ENCODE data around the gene PPP1R16B.
A peak's percentile ranks its signal among the peaks of the same experiment; 100 is the strongest.

PPP1R16B gene

DNA sequence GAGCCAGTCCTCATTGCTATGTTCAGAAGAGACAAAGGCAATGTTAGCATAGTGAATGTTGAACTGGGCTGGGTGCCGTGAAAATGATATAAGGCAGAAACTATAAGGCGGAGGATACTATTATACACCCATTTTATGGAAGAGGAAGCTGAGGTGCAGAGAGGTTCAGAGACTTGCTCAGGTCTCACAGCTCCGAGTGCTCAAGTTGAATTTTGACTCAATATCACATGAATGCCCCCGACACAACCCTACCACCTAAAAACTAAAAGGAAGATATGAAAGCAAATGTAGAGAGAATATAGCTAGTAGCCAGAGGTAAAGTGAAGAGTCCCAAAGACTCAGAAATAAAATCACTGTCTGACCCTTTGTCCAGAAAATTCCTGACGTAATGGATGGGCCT, 56.7 kb downstream of the PPP1R16B start:
- Histone ChIP-seq H3K4me3 (ENCODE audit: low read length) (peak overlapping the region; percentile 45), H2AFZ (ENCODE audit: low read depth, low read length) (no peak overlapping the region), H3K4me1 (ENCODE audit: low read length) (peaks cover 96% of the 10 kb centered on the region), H3K9ac (ENCODE audit: low read length) (peak overlapping the region; percentile 80), H3K27ac (ENCODE audit: low read length) (peak overlapping the region; percentile 96), H3K4me2 (ENCODE audit: low read length) (peak overlapping the region; percentile 71), H4K20me1 (ENCODE audit: insufficient read depth, low read length) (no peaks in the 10 kb centered on the region), H3K27me3 (ENCODE audit: low read depth, low read length) (no peaks in the 10 kb centered on the region), H3K79me2 (ENCODE audit: low read length) (peaks cover 100% of the 10 kb centered on the region), H3K36me3 (replicated peaks; ENCODE audit: low read depth, low read length) (peaks cover 40% of the 10 kb centered on the region), H3K9me3 (ENCODE audit: insufficient read depth, low read length) (no peaks in the 10 kb centered on the region)
- TF ChIP-seq, protein P1, sequence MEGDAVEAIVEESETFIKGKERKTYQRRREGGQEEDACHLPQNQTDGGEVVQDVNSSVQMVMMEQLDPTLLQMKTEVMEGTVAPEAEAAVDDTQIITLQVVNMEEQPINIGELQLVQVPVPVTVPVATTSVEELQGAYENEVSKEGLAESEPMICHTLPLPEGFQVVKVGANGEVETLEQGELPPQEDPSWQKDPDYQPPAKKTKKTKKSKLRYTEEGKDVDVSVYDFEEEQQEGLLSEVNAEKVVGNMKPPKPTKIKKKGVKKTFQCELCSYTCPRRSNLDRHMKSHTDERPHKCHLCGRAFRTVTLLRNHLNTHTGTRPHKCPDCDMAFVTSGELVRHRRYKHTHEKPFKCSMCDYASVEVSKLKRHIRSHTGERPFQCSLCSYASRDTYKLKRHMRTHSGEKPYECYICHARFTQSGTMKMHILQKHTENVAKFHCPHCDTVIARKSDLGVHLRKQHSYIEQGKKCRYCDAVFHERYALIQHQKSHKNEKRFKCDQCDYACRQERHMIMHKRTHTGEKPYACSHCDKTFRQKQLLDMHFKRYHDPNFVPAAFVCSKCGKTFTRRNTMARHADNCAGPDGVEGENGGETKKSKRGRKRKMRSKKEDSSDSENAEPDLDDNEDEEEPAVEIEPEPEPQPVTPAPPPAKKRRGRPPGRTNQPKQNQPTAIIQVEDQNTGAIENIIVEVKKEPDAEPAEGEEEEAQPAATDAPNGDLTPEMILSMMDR (IDR thresholded peaks at IDR 0.05; ENCODE audit: low read depth, low read length) = no peak
- TF ChIP-seq EZH2phosphoT487 (IDR thresholded peaks at IDR 0.05; ENCODE audit: low read depth) = no peak

DNA sequence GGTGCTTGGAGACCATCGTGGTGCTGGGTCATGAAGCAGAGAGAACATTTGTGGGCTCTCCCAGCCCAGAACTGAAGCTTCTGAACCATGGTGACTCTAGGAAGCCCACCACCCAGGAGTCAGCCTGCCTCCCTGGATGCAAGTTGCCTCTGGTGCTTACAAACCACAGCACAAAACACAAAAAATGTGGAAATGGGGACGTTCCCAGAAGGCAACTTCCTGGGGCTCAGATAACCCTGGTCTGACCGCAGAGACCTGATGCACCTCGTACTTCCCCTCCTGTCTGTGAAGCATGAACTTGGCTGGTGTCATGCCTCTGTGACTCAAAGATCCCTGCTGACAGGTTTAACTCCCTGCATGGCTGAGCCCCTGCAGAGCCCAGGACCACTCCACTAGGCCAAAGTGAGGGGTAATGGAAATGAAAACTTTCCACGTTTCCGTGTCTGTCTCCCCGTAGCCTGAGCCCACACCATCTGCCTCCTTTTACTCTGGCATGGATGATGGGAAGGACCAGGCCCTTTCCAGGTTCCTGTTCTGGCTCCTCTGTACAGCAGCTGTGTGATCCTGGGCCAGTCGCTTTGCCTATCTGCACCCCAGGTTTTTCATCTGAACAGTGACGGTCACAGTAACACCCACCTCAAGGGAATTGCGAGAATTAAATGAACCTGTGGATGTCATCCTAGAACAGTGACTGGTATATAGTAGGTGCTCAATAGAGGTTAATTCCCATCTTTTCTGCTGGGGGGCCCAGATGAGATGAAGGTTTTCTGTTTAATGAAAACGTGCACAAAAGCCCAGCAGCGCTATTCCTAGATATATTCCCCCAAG, 57.7 kb downstream of the PPP1R16B start:
- H3K79me2 ChIP-seq (ENCODE audit: low read length) = peaks cover 100% of the 10 kb centered on the region

DNA sequence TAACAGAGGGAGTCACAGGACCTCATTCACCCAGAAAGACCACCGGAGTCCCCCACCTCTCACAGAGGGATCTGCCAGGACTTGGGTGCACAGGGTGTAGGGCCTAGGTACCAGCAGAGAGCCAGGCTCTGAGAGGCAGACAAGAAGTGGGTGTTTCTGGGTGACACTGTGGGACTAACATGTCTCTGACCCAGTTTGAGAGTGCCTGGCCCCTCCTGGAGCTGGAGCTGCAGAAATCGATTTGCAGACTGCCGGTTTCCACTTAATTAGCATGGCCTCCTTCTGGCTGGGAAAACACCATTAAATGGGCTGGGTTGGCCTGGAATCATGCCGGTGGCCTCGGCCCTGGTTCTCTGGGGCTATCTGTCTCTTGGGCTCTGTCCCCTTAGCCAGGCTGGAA, 59.2 kb downstream of the PPP1R16B start:
- Histone ChIP-seq H3K79me2 (ENCODE audit: low read length) (peaks cover 100% of the 10 kb centered on the region), H3K4me2 (ENCODE audit: low read length) (peak overlapping the region; percentile 71), H3K4me1 (ENCODE audit: low read length) (peaks cover 85% of the 10 kb centered on the region), H3K27me3 (ENCODE audit: low read depth, low read length) (no peaks in the 10 kb centered on the region), H3K4me3 (ENCODE audit: low read length) (peak overlapping the region; percentile 31), H3K36me3 (replicated peaks; ENCODE audit: low read depth, low read length) (peaks cover 46% of the 10 kb centered on the region), H4K20me1 (ENCODE audit: insufficient read depth, low read length) (no peaks in the 10 kb centered on the region), H3K9ac (ENCODE audit: low read length) (peak overlapping the region; percentile 80), H3K27ac (ENCODE audit: low read length) (peak overlapping the region; percentile 96), H2AFZ (ENCODE audit: low read depth, low read length) (no peak overlapping the region), H3K9me3 (ENCODE audit: insufficient read depth, low read length) (no peaks in the 10 kb centered on the region)
- no peak for TF ChIP-seq EZH2phosphoT487 (IDR thresholded peaks at IDR 0.05; ENCODE audit: low read depth)
- TF ChIP-seq, protein P1 (IDR thresholded peaks at IDR 0.05; ENCODE audit: low read depth, low read length) = no peak

More for the DNA sequence above, 57.7 kb downstream of the PPP1R16B start:
- TF ChIP-seq EZH2phosphoT487 (IDR thresholded peaks at IDR 0.05; ENCODE audit: low read depth) = no peak
- TF ChIP-seq, protein P1 (IDR thresholded peaks at IDR 0.05; ENCODE audit: low read depth, low read length) = no peak
- H3K9ac ChIP-seq (ENCODE audit: low read length) = peak overlapping the region; percentile 80
- H3K4me1 ChIP-seq (ENCODE audit: low read length) = peaks cover 91% of the 10 kb centered on the region
- H2AFZ ChIP-seq (ENCODE audit: low read depth, low read length) = no peak overlapping the region
- H3K27me3 ChIP-seq (ENCODE audit: low read depth, low read length) = no peaks in the 10 kb centered on the region
- H3K9me3 ChIP-seq (ENCODE audit: insufficient read depth, low read length) = no peaks in the 10 kb centered on the region
- peak overlapping the region; percentile 71 for H3K4me2 ChIP-seq (ENCODE audit: low read length)
- peaks cover 39% of the 10 kb centered on the region for H3K36me3 ChIP-seq (replicated peaks; ENCODE audit: low read depth, low read length)
- H3K4me3 ChIP-seq (ENCODE audit: low read length) = peak overlapping the region; percentile 45
- peak overlapping the region; percentile 96 for H3K27ac ChIP-seq (ENCODE audit: low read length)
- no peaks in the 10 kb centered on the region for H4K20me1 ChIP-seq (ENCODE audit: insufficient read depth, low read length)

DNA sequence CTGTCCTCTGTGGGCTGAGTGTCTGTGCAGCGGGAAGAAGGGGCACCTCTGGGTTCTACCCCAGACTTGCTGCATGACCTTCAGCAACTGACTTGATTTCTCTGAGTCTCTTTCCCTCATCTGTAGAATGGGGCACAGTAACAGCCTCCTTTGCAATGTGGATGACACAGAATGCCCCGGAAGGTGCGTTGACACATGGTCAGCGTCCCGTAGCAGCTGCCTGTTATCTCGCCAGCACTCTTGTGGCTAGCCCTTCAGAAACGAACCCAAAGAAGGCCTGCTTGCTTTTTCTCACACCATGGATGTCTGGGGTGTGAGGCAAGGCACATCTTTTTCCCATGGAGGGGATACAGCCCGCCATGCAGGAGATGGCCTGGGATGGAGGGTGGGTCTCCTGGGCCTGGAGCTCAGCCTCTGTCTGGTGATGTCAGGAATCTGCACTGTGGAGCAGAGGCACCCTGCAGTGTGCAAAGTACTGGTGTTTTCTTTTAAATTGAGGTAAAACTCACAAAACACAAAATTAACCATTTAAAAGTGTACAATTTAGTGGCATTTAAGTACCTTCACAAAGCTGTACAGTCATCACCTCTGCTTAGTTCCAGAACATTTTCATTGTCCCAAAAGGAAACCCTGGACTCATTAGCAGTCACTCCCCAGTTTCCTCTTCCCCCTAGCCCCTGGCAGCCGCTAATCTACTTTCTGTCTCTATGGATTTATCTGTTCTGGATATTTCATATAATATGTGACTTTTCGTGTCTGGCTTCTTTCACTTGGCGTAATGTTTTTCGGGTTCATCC, 61.0 kb downstream of the PPP1R16B start:
- Histone ChIP-seq H3K27ac (ENCODE audit: low read length) (peak overlapping the region; percentile 47), H2AFZ (ENCODE audit: low read depth, low read length) (no peak overlapping the region), H3K27me3 (ENCODE audit: low read depth, low read length) (no peaks in the 10 kb centered on the region), H3K79me2 (ENCODE audit: low read length) (peaks cover 99% of the 10 kb centered on the region), H3K4me3 (ENCODE audit: low read length) (no peak overlapping the region), H3K4me1 (ENCODE audit: low read length) (peaks cover 84% of the 10 kb centered on the region), H3K9me3 (ENCODE audit: insufficient read depth, low read length) (no peaks in the 10 kb centered on the region), H3K4me2 (ENCODE audit: low read length) (no peak overlapping the region), H3K36me3 (replicated peaks; ENCODE audit: low read depth, low read length) (peaks cover 43% of the 10 kb centered on the region), H3K9ac (ENCODE audit: low read length) (no peak overlapping the region; the same call in 1 of the 2 replicates), H4K20me1 (ENCODE audit: insufficient read depth, low read length) (no peaks in the 10 kb centered on the region)
- TF ChIP-seq, protein P1 (IDR thresholded peaks at IDR 0.05; ENCODE audit: low read depth, low read length) = no peak
- no peak for TF ChIP-seq EZH2phosphoT487 (IDR thresholded peaks at IDR 0.05; ENCODE audit: low read depth)
